HG03025 (cell line): ENCODE measurements around the gene FASTK.

Experiments
- ATAC-seq: cut with Tn5 transposase; IDR thresholded peaks from one replicate; pipeline ENCODE4 v1.9.1; 2021; ENCODE audit warnings: mild to moderate bottlenecking, moderate library complexity; ENCODE audit not compliant: unreplicated experiment, low FRiP score

FASTK gene

DNA sequence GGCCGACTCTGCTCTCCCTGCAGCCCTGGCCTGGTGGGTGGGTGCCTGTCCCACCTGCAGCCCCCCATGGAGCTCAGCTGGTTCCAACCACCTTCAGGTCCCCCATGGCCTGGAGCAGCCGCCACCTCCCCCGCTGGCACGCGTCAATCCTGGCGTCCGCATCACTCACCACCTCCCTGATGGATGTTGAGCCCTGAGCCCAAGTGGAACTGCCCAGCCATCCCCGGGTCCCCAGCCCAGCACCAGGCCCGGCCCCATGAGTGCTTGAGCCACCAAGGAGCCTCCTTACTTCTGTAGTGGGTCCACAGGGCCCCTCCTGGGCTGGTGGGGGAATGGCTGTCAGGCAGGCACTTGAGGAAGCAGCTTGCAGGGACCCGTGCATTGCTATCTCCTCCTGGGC is 20.3 kb upstream of the FASTK start:
- no peak for ATAC-seq

GRCh38 chr7:151099486-151100211 is 19.0 kb upstream of the FASTK start:
- ATAC-seq, result no peak

DNA sequence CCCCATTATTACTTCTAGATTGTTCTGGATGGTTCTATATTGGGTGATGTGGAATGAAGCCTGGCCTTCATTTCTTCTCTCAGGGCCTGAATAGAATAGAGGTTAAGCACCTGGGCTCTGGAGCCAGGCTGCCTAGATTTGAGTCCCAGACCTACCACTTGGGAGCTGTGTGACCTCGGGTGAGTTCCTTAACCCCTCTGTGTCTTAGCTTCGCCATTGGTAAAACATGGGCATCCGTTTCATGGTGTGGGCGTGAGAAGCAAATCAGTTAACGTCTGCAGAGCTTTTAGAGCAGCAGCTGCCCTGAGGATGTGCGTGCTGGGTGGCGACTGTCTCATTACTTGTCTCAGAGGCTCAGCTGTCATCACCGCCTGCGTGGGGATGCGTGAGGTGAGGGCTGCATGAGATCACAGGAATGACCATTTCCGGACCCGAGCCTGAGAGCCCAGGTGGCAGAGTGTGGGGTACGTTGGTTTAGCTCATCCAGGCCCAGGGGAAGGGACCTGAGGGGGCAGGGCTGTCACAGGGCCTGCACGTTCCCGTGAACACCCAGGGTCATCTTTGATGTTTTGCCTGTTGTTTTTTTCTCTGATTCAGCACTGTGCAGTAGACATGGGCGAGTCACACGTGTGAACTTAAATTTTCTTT is 15.3 kb upstream of the FASTK start:
- no peak for ATAC-seq

- no peak for ATAC-seq
Measured at GRCh38 chr7:151095123-151095797, 14.7 kb upstream of the FASTK start.

DNA sequence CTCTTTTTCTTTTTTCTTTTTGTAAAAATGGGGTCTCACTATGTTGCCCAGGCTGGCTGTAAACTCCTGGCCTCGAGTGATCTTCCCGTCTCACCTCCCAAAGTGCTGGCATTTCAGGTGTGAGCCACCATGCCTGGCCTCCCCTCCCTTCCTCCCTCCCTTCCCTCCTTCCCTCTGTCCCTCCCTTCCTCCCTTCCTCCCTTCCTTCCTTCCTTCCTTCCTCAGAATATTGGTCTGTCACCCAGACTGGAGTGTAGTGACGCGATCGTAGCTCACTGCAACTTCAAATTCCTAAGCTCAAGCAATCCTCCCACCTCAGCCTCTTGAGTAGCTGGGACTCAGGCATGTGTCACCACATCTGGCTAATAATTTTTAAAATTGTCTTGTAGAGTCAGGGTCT is 14.1 kb upstream of the FASTK start:
- ATAC-seq, result no peak

- no peak for ATAC-seq
Measured at GRCh38 chr7:151093748-151094147, 13.1 kb upstream of the FASTK start.

- no peak for ATAC-seq
Measured at GRCh38 chr7:151091988-151092387, 11.4 kb upstream of the FASTK start.

GRCh38 chr7:151091431-151091830 is 10.8 kb upstream of the FASTK start:
- ATAC-seq, result no peak

- no peak for ATAC-seq
Measured at GRCh38 chr7:151091003-151091402, 10.4 kb upstream of the FASTK start.

GRCh38 chr7:151089893-151090730 is 9.5 kb upstream of the FASTK start:
- no peak for ATAC-seq

- ATAC-seq, result no peak
Measured at GRCh38 chr7:151088856-151089699, 8.5 kb upstream of the FASTK start.

DNA sequence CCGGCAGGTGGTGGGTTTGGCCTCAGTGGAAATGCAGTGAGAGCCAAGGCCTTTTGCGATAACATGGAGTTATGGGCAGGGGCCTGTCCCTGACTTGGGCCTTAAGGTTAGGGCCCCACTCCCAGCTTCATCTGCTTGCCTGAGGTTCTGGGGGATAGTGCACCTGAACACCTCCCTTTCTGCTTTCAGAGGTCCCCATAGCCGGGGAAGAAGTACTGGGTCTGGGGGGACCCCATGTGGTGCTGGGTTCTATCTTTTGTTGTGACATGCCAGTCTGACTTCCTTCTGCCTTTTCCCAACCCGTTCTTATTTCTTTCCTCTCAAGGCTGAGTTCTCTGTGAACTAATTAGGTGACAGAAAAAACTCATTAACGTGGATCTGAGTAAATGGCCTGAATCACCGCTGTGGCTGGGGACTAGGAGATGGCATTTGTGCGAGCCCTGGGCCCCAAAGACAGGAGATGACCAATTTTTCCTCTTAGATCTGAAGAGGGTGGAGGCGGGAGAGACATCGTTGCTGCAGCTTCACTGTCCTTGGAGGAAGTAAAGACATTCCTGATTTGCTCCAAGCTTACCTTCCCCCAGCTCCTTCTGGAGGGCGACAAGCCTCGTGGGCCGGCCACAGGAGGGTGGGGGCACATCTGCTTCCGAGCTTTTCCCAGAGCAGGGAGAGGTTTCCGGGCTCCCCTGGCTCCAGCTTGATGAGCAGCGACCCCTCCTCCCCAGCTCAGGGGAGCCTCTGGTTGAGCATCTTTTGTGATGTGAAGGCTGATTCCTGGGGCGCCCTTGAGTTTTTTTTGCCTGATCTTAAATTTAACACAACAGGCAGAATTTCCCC is 7.6 kb upstream of the FASTK start:
- no peak for ATAC-seq

DNA sequence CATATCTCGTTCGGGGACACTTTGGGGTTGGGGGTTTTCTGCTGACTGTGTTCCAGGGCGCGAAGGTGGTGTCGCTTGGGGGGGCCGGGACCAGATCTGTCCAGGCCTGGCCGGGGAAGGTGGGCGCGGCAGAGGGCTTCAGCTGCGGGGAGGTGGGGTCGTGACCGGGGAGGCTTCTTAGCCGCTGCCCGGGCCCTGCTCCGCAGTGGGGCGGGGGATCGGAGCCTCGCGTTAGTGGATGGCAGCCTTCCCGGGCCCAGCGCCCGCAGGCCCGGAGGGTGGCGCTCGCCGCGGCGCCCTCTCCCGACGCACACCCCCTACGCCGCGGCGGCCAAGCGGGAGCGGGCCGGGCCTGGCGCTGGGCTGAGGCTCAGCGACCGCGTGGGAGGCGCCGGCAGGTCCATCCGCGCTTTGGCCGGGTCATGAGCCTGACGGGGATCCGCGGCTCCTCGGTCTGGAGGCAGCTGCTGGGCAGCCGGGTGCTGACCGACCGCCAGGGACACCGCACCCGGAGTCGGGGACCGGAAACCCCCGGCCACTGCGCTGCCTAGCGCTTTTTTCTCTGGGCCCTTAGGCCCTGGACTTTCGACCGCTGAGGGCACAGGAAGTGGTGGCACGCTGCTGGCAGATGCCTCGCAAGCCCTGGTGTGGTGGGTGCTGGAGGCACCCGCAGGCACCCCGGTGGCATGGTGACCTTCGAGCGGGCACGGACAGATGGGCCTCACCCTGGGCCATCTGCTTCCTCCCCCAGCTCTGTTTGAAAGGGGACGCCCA is 6.8 kb upstream of the FASTK start:
- ATAC-seq, result no peak

DNA sequence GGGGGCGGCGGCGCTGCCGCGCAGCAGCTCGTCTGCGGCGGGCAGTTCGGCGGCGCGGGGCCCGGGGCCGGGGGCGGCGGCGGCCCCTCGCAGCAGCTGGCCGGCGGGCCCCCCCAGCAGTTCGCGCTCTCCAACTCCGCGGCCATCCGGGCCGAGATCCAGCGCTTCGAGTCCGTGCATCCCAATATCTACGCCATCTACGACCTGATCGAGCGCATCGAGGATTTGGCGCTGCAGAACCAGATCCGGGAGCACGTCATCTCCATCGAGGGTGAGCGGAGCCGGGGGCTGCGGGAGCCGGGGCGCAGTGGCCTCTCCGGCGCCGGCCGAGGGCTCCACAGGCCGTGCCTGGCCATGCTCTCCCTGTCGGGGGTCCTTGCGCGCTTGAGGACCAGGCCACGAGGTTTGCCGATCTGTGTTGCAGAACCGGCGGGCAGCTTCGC is 6.2 kb upstream of the FASTK start:
- ATAC-seq, result no peak

DNA sequence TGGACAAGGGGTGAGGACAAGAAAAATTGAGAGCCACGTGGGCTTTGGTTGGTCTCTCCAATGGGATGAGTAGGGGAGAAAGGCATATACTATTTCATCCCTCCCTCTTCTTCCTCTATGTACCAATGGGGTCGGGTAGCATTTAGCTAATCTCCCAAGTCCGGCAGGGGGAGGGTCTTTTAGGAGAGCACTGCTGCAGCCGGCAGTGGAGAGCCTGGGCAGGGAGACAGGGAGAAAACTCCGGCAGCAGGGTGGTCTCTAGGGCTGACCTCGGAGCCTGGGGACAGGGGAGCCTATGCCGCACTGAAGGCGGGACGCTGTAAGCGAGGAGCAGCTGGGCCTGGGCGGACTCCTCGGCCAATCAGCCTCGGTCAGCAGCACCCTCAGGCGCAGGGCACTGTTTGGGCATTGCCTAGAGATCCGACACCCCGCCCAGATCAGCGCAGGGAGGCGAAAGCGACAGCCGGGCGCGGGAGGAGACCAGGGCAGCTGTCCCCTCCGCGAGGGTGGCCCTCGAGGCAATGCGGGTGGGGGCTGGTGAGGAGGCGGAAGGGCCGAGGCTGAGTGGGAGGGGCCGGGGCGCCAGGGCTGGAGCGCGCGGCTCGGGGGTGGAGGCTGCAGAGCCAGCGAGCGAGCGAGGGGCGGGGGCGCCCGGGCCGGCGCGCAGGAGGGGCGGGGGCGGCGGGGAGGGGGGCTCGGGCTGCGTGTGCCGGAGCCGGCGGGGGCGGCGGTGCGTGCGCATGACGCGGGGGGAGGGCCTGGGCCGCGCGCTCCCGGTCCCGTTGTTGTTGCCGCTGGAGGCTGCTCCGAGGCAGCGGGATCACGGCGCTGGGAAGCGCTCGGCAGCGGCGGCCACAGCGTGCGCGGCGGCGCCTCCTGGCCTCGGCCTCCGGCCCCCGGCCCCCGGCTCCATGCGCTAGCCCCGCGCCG is 5.3 kb upstream of the FASTK start, which contains the start of gene AGAP3:
Gene AGAP3, plus strand, starts transcription at position 785 of the 930 bp plus-strand sequence. CDS start 267 bp downstream, outside the sequence.
- peak; percentile 28 for ATAC-seq

GRCh38 chr7:151085329-151085690 is 4.7 kb upstream of the FASTK start:
- no peak for ATAC-seq

DNA sequence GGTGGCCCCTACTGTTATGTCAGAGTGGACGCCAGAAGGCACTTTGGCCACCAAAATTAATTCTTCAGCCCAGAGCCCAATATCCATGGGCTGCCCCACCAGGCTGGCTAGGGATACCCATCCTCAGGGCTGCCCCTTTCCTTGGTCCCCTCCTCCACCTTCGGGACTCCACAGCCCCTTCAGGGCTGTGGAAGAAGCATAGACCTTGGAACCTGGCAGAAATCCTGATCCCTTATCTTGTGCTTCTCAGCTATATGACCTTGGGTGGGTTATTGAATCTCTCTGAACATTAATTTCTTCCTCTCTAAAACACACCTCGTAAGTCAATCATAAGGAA is 3.2 kb upstream of the FASTK start:
- no peak for ATAC-seq
